Measurements from ENCODE around the gene PNKD. TPM values are rescaled to one million over a fixed set of nuclear protein-coding genes. Genes with fewer than 3 reads are reported as not detected.

PNKD gene
- total and polyA plus RNA-seq, 10 of the 15 experiments (the other 5 are each of a cell fraction or from before 2014, with no cell fraction given): 27.2 to 106 (median 61.3) TPM

DNA sequence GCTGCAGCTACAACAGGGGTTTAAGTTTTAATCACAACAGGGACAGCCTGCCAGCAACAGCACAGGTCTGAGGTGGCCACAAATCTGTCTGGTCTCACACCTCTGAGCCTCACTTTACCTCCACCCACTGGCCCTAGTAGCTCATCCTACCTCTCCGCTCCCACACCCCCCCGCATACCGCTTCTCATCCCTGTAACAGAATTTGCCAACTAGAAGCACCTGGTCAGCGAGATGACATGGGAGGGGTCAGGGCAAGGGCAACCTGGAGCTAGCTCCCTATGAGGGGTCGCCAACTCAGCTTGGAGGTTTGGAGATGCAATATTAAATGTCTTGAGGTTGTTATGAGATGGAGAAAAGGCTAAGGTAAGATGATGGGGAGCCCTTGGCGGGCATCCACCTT is 93.9 kb downstream of the PNKD start (continued):
- TF ChIP-seq, protein P1, sequence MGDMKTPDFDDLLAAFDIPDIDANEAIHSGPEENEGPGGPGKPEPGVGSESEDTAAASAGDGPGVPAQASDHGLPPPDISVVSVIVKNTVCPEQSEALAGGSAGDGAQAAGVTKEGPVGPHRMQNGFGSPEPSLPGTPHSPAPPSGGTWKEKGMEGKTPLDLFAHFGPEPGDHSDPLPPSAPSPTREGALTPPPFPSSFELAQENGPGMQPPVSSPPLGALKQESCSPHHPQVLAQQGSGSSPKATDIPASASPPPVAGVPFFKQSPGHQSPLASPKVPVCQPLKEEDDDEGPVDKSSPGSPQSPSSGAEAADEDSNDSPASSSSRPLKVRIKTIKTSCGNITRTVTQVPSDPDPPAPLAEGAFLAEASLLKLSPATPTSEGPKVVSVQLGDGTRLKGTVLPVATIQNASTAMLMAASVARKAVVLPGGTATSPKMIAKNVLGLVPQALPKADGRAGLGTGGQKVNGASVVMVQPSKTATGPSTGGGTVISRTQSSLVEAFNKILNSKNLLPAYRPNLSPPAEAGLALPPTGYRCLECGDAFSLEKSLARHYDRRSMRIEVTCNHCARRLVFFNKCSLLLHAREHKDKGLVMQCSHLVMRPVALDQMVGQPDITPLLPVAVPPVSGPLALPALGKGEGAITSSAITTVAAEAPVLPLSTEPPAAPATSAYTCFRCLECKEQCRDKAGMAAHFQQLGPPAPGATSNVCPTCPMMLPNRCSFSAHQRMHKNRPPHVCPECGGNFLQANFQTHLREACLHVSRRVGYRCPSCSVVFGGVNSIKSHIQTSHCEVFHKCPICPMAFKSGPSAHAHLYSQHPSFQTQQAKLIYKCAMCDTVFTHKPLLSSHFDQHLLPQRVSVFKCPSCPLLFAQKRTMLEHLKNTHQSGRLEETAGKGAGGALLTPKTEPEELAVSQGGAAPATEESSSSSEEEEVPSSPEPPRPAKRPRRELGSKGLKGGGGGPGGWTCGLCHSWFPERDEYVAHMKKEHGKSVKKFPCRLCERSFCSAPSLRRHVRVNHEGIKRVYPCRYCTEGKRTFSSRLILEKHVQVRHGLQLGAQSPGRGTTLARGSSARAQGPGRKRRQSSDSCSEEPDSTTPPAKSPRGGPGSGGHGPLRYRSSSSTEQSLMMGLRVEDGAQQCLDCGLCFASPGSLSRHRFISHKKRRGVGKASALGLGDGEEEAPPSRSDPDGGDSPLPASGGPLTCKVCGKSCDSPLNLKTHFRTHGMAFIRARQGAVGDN (IDR thresholded peaks at IDR 0.05): no peak
- TF ChIP-seq RAD51 (IDR thresholded peaks at IDR 0.05) (no peak), SP1 (IDR thresholded peaks at IDR 0.05; ENCODE audit: low read depth, low read length) (no peak)

DNA sequence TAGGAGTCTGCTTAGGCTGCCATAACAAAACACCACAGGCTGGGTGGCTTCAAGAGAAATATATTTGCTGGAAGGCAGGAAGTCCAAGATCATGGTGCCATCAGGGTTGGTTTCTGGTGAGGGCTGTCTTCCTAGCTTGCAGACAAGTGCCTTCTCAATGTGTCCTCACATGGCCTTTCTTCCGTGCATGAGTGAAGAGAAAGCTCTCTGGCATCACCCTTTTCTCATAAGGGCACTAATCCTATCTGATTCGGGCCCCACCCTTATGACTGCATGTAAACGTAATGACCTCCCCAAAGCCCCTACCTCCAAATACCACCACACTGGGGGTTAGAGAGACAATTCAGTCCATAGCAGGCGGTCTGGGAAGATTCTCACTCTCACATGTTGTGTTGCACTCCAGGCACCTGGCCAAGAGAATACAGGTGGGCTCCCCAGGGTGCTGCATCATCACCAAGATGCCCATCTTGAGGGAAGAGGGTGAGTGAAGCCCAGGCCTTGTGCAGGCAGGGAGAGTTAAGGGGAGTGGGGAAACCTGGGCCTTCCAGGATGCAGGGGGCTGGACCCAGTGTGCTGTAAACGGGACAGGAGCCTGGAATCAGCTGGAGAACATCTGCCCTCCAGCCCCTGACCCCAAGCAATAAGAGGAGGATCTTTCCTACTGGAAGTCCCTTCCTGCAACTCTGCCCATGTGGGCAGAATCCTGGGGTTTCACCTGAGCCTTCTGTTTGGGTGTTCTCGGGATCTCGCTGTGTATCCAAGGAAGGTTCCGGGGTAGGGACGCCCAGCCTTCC is 96.5 kb downstream of the PNKD start:
- Histone ChIP-seq H3K4me1 (ENCODE audit: control insufficient read depth, insufficient read depth, low read length) (peaks cover 12% of the 10 kb centered on the region), H4K20me1 (ENCODE audit: control insufficient read depth, insufficient read depth) (no peaks in the 10 kb centered on the region), H3K4me2 (ENCODE audit: control insufficient read depth, insufficient read depth) (peak overlapping the region; percentile 94), H3K36me3 (ENCODE audit: control insufficient read depth in 2 of 2, insufficient read depth in 2 of 2, low read length in 1 of 2) (no peaks in the 10 kb centered on the region), H3K27me3 (replicated peaks in 1 of 2; ENCODE audit: control insufficient read depth in 2 of 2, insufficient read depth in 2 of 2, low read length in 1 of 2) (no peaks in the 10 kb centered on the region), H3K9me3 (replicated peaks; ENCODE audit: control insufficient read depth, insufficient read depth, low read length) (no peaks in the 10 kb centered on the region; the same call in 2 of the 3 replicates), H3K27ac (ENCODE audit: control insufficient read depth, insufficient read depth) (peak overlapping the region; percentile 36; the same call in 1 of the 2 replicates), H2AFZ (ENCODE audit: control insufficient read depth, low read depth, low read length) (peak overlapping the region; percentile 91), H3K9ac (ENCODE audit: control insufficient read depth, insufficient read depth, low read length) (peak overlapping the region; percentile 41), H3K4me3 (peak overlapping the region; percentile 56), H3K79me2 (ENCODE audit: control insufficient read depth, insufficient read depth, low read length) (no peaks in the 10 kb centered on the region)
- intact Hi-C loops (cut with micrococcal nuclease; ENCODE audit: unreplicated experiment): loop anchor here (2.0 kb wide), 1 partner anchor 30 kb away; no protein-coding TSS in a partner anchor
- ChIA-PET POLR2A (interaction anchor here (0.6 to 1.5 kb wide), 6 partner anchors 10 to 94 kb away, joined by 3 to 6 read pairs (median 3); partner anchors contain the start of gene CATIP), RAD21 (ENCODE audit: unreplicated experiment) (interaction anchor here (0.8 to 1.6 kb wide), 6 partner anchors 27 to 96 kb away, joined by 3 to 4 read pairs (median 3); partner anchors contain the start of gene PNKD), CTCF (interaction anchor here (0.6 to 2.0 kb wide), 7 partner anchors 9 to 94 kb away, joined by 3 to 17 read pairs (median 4); partner anchors contain the start of gene CATIP), SMC1A (ENCODE audit: uncharacterized antibody, unreplicated experiment) (interaction anchor here (1.1 to 1.2 kb wide), 4 partner anchors 9 to 95 kb away, joined by 3 to 5 read pairs (median 3); partner anchors contain the start of gene SLC11A1)
- no peak for ATAC-seq
- in situ Hi-C loops (cut with MboI): no loop called here
- DNase-seq (ENCODE audit: low read depth, low spot score): no peak
- FAIRE-seq: no peak
- 77% methylated on average over 9 of the region's 9 CpGs for WGBS (ENCODE audit: insufficient coverage, insufficient replicate concordance, low lambda C conversion rate, missing lambda C conversion rate)
- no TSS peak for BruUV-seq (replicated peaks)
- TF ChIP-seq, protein P2, sequence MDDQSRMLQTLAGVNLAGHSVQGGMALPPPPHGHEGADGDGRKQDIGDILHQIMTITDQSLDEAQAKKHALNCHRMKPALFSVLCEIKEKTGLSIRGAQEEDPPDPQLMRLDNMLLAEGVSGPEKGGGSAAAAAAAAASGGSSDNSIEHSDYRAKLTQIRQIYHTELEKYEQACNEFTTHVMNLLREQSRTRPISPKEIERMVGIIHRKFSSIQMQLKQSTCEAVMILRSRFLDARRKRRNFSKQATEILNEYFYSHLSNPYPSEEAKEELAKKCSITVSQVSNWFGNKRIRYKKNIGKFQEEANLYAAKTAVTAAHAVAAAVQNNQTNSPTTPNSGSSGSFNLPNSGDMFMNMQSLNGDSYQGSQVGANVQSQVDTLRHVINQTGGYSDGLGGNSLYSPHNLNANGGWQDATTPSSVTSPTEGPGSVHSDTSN (IDR thresholded peaks at IDR 0.05; ENCODE audit: insufficient replicate concordance, low read depth, low read length): no peak
- TF ChIP-seq SP1 (IDR thresholded peaks at IDR 0.05; ENCODE audit: low read depth, low read length) (no peak), GABPA (IDR thresholded peaks at IDR 0.05; ENCODE audit: low read depth) (no peak)
- TF ChIP-seq, protein P3, sequence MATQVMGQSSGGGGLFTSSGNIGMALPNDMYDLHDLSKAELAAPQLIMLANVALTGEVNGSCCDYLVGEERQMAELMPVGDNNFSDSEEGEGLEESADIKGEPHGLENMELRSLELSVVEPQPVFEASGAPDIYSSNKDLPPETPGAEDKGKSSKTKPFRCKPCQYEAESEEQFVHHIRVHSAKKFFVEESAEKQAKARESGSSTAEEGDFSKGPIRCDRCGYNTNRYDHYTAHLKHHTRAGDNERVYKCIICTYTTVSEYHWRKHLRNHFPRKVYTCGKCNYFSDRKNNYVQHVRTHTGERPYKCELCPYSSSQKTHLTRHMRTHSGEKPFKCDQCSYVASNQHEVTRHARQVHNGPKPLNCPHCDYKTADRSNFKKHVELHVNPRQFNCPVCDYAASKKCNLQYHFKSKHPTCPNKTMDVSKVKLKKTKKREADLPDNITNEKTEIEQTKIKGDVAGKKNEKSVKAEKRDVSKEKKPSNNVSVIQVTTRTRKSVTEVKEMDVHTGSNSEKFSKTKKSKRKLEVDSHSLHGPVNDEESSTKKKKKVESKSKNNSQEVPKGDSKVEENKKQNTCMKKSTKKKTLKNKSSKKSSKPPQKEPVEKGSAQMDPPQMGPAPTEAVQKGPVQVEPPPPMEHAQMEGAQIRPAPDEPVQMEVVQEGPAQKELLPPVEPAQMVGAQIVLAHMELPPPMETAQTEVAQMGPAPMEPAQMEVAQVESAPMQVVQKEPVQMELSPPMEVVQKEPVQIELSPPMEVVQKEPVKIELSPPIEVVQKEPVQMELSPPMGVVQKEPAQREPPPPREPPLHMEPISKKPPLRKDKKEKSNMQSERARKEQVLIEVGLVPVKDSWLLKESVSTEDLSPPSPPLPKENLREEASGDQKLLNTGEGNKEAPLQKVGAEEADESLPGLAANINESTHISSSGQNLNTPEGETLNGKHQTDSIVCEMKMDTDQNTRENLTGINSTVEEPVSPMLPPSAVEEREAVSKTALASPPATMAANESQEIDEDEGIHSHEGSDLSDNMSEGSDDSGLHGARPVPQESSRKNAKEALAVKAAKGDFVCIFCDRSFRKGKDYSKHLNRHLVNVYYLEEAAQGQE (IDR thresholded peaks at IDR 0.05; ENCODE audit: low read depth, low read length): no peak
- TF ChIP-seq, protein P4, sequence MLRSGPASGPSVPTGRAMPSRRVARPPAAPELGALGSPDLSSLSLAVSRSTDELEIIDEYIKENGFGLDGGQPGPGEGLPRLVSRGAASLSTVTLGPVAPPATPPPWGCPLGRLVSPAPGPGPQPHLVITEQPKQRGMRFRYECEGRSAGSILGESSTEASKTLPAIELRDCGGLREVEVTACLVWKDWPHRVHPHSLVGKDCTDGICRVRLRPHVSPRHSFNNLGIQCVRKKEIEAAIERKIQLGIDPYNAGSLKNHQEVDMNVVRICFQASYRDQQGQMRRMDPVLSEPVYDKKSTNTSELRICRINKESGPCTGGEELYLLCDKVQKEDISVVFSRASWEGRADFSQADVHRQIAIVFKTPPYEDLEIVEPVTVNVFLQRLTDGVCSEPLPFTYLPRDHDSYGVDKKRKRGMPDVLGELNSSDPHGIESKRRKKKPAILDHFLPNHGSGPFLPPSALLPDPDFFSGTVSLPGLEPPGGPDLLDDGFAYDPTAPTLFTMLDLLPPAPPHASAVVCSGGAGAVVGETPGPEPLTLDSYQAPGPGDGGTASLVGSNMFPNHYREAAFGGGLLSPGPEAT (IDR thresholded peaks at IDR 0.05; ENCODE audit: low read depth): no peak
